WTC11 (cell line): ENCODE measurements around the gene ATP7A.

ENCODE experiments used
- GABPB1 ChIP-seq: sonication (generic); formaldehyde crosslinking; IDR thresholded peaks from 2 replicates; pipeline ENCODE4 v1.8.1; 2023; ENCODE audit warnings: mild to moderate bottlenecking, missing genetic modification reagents
- NFATC4 ChIP-seq: fragments of 250-450 bp; sonication (Bioruptor Pico); IDR thresholded peaks from 2 replicates; pipeline ENCODE4 v1.9.0; 2021; ENCODE audit warnings: mild to moderate bottlenecking
- NFYB ChIP-seq: sonication (generic); formaldehyde crosslinking; conservative IDR thresholded peaks from 2 replicates; pipeline ENCODE4 v1.8.0; 2022; ENCODE audit warnings: low read depth, missing genetic modification reagents
- SOX15 ChIP-seq: fragments of 250-450 bp; sonication (Bioruptor Pico); IDR thresholded peaks from 2 replicates; pipeline ENCODE4 v1.9.0; 2021; ENCODE audit warnings: mild to moderate bottlenecking
- TF ChIP-seq, protein P1 (sequence below): sonication (generic); formaldehyde crosslinking; IDR thresholded peaks from 2 replicates; pipeline ENCODE4 v1.8.0; 2022; ENCODE audit warnings: mild to moderate bottlenecking, missing genetic modification reagents
- TF ChIP-seq, protein P2 (sequence below): fragments of 200-600 bp; IDR thresholded peaks from 2 replicates; pipeline ENCODE4 v1.8.0; 2022; ENCODE audit warnings: antibody characterized with exemption
- TF ChIP-seq, protein P3 (sequence below): sonication (generic); formaldehyde crosslinking; IDR thresholded peaks from 2 replicates; pipeline ENCODE4 v1.8.1; 2022; ENCODE audit warnings: low read depth, missing genetic modification reagents, borderline replicate concordance
- TF ChIP-seq, protein P4 (sequence below): sonication (generic); formaldehyde crosslinking; IDR thresholded peaks from 2 replicates; pipeline ENCODE4 v1.8.0; 2022; ENCODE audit warnings: mild to moderate bottlenecking, missing genetic modification reagents

DNA sequence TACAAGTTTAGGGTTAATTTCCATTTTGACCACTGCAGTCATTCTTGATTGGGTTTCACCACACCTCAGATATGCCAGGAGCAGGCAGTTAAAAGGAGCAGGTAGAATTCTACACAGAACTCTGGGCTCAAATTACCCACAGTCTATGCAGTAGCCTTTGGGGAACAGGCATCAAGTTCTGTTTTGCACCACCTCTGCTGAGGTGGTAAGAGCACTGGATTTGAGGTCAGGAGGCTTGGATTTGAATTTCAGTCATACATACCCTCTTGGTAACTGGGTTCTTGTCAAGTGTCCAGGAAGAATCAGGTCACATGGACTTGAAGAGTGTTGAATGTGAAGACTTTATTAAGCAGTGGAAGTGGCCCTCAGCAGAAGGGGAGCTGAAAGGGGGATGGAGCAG, 153.2 kb downstream of the ATP7A start:
- TF ChIP-seq SOX15 (CRISPR knock-in tag) = no peak
- TF ChIP-seq, protein P1, sequence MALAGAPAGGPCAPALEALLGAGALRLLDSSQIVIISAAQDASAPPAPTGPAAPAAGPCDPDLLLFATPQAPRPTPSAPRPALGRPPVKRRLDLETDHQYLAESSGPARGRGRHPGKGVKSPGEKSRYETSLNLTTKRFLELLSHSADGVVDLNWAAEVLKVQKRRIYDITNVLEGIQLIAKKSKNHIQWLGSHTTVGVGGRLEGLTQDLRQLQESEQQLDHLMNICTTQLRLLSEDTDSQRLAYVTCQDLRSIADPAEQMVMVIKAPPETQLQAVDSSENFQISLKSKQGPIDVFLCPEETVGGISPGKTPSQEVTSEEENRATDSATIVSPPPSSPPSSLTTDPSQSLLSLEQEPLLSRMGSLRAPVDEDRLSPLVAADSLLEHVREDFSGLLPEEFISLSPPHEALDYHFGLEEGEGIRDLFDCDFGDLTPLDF (CRISPR knock-in tag) = no peak
- TF ChIP-seq, protein P2, sequence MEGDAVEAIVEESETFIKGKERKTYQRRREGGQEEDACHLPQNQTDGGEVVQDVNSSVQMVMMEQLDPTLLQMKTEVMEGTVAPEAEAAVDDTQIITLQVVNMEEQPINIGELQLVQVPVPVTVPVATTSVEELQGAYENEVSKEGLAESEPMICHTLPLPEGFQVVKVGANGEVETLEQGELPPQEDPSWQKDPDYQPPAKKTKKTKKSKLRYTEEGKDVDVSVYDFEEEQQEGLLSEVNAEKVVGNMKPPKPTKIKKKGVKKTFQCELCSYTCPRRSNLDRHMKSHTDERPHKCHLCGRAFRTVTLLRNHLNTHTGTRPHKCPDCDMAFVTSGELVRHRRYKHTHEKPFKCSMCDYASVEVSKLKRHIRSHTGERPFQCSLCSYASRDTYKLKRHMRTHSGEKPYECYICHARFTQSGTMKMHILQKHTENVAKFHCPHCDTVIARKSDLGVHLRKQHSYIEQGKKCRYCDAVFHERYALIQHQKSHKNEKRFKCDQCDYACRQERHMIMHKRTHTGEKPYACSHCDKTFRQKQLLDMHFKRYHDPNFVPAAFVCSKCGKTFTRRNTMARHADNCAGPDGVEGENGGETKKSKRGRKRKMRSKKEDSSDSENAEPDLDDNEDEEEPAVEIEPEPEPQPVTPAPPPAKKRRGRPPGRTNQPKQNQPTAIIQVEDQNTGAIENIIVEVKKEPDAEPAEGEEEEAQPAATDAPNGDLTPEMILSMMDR = no peak
- TF ChIP-seq NFATC4 (CRISPR knock-in tag) = no peak
- TF ChIP-seq NFYB = no peak
- no peak for TF ChIP-seq GABPB1 (CRISPR knock-in tag)
- TF ChIP-seq, protein P3, sequence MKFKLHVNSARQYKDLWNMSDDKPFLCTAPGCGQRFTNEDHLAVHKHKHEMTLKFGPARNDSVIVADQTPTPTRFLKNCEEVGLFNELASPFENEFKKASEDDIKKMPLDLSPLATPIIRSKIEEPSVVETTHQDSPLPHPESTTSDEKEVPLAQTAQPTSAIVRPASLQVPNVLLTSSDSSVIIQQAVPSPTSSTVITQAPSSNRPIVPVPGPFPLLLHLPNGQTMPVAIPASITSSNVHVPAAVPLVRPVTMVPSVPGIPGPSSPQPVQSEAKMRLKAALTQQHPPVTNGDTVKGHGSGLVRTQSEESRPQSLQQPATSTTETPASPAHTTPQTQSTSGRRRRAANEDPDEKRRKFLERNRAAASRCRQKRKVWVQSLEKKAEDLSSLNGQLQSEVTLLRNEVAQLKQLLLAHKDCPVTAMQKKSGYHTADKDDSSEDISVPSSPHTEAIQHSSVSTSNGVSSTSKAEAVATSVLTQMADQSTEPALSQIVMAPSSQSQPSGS (CRISPR knock-in tag) = no peak
- TF ChIP-seq, protein P4, sequence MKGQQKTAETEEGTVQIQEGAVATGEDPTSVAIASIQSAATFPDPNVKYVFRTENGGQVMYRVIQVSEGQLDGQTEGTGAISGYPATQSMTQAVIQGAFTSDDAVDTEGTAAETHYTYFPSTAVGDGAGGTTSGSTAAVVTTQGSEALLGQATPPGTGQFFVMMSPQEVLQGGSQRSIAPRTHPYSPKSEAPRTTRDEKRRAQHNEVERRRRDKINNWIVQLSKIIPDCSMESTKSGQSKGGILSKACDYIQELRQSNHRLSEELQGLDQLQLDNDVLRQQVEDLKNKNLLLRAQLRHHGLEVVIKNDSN (CRISPR knock-in tag) = no peak
